VCaP (cell line): ENCODE results near the gene PCGF5.
"Not testable (repeated sequence)": the region's sequence is repeated elsewhere in the genome, so short reads cannot be mapped to it uniquely, and the experiment has no call there.

Experiments
- H3K27ac ChIP-seq: fragments of 450-650 bp; 2 replicates; pipeline ENCODE4 v1.5.1; 2017
- TF ChIP-seq, protein P1 (sequence below): fragments of 450-650 bp; conservative IDR thresholded peaks from 2 replicates; pipeline ENCODE4 v1.5.1; 2017; ENCODE audit warnings: mild to moderate bottlenecking, moderate library complexity

The PCGF5 gene

DNA sequence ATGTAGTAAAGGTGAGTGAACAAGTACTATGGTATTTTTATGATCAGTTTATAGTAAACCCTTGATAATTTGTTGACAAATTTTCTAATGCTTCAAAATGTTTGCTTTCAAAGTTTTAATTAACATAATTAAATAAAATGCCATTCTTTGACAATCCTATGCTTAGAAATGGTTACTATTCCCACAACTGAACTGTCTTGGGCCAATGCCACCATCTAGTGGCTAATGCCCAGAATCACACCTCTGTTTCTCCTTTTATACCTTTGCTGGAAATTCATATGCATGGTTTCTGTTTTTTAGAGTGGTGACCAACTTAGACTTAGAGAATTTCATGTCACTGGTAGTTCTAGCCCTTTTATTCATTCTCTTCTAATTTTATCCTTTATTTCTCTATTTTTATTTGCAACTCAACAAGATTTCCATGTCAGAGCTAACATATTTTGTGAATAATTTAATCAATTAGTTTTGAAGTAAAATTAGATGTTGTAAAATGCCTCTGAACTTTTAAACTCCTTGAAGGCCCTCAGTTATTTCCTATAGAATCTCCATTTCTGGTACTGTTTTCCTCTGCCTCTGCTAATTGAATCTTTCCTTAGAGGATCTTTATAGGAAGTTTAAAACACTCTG, 31.1 kb downstream of the PCGF5 start:
- TF ChIP-seq, protein P1, sequence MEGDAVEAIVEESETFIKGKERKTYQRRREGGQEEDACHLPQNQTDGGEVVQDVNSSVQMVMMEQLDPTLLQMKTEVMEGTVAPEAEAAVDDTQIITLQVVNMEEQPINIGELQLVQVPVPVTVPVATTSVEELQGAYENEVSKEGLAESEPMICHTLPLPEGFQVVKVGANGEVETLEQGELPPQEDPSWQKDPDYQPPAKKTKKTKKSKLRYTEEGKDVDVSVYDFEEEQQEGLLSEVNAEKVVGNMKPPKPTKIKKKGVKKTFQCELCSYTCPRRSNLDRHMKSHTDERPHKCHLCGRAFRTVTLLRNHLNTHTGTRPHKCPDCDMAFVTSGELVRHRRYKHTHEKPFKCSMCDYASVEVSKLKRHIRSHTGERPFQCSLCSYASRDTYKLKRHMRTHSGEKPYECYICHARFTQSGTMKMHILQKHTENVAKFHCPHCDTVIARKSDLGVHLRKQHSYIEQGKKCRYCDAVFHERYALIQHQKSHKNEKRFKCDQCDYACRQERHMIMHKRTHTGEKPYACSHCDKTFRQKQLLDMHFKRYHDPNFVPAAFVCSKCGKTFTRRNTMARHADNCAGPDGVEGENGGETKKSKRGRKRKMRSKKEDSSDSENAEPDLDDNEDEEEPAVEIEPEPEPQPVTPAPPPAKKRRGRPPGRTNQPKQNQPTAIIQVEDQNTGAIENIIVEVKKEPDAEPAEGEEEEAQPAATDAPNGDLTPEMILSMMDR, result peak; percentile 93

DNA sequence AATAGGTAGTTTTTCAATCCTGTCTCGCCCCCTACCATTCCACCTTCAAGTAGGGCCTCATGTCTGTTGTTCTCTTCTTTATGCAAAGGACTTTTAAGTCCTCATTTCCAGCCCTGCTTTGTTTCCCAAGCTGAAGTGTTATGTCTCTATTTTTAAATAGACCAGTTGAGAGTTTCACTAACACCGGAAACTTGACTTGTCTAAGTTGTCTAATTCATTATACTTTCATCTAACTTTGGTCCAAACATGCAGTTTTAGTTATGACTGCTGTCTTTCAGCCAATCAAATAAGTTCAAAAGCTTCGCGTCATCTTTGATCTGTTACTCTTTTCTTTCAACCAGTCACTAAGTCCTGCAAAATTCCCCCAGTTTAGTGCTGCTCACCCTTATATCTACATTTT, 32.8 kb downstream of the PCGF5 start:
- TF ChIP-seq, protein P1, result no peak
- H3K27ac ChIP-seq, result peak overlapping the region; percentile 50

More for the DNA sequence above, 31.1 kb downstream of the PCGF5 start:
- no peak overlapping the region for H3K27ac ChIP-seq

DNA sequence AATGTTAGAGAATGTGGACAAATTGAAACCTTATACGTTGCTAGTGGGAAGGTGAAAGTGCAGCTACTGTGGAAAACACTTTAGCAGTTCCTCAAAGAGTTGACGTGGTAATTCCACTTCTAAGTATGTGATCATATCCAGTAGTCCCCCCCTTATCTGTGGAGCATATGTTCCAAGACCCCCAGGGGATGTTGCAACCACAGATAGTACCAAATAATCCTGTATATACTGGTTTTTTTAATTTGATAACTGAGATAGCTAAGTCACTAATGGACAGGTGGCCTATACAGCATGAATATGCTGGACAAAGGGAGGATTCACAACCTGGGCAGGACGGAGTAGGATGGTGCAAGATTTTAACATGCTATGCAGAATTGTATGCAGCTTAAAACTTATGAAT, 36.8 kb downstream of the PCGF5 start:
- TF ChIP-seq, protein P1, result no peak
- H3K27ac ChIP-seq, result no peak overlapping the region

DNA sequence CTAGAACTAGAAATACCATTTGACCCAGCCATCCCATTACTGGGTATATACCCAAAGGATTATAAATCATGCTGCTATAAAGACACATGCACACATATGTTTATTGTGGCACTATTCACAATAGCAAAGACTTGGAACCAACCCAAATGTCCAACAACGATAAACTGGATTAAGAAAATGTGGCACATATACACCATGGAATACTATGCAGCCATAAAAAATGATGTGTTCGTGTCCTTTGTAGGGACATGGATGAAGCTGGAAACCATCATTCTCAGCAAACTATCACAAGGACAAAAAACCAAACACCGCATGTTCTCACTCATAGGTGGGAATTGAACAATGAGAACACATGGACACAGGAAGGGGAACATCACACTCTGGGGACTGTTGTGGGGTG, 40.0 kb downstream of the PCGF5 start:
- H3K27ac ChIP-seq, result not testable (repeated sequence)

DNA sequence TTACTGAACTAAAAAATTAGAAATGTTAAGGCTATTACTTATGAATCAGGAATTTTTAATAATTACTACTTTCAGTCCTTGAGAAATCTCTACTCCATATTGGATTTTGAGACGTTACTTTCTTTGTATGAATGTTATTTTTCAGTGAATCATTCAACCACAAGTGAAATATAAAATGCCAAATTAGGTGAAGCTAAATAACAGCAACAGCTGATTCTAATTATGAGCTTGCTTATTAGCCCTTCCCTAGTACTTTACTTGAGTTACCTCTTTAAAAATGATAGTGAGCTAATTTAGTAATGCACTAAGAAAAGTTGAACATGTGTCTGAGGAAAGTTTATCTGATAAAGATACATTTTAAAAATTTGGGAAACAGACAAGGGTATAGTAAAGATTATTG, 51.4 kb downstream of the PCGF5 start:
- no peak overlapping the region for H3K27ac ChIP-seq
- TF ChIP-seq, protein P1, result no peak

DNA sequence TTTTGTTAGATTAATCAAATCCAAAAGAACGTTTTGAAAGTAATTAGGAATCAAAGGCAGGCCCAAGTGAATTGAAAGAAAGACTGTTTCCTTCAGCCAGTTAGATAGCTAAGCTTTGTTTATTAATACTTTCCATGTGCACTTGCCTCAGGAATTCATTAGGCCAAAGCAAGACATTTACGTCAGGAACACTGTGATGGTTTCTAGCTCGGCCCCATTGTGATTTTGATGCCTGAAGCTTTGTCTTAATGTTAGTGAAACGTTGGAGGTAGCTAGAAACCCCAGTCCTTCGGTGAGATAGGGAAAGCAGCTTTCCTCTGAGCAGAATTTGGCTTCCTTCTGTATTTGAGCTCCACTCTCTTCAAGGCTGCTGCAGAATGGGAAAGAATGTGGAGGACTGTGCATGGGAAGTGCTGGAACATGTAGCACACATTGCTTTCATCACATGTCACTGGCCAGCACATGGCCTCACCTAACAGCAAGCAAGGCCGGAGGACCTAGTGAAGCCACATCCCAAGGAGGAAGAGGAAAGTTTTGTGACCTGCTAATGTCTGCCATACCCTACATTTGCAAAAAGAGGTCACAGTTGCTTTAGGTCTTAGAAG, 64.1 kb downstream of the PCGF5 start:
- no peak overlapping the region for H3K27ac ChIP-seq

DNA sequence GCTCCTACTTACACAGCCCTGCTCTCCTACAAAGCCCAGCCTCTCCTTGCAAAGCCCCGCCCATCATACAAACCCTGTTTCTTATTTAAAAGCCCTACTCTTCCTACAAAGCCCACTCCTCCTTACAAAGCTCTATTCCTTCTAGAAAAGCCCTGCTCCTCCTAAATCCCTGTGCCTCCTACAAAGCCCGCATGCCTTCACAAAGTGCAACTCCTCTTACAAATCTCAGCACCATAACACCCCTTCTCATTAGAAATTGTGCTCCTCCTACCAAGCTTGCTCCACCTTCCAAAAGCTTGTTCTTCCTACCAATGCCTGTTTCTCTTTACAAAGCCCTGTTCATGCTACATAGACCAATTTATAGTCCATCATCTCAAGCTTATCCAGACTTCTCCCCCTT, 66.1 kb downstream of the PCGF5 start:
- TF ChIP-seq, protein P1, result no peak
- no peak overlapping the region for H3K27ac ChIP-seq

More for the DNA sequence above, 64.1 kb downstream of the PCGF5 start:
- TF ChIP-seq, protein P1, result no peak

DNA sequence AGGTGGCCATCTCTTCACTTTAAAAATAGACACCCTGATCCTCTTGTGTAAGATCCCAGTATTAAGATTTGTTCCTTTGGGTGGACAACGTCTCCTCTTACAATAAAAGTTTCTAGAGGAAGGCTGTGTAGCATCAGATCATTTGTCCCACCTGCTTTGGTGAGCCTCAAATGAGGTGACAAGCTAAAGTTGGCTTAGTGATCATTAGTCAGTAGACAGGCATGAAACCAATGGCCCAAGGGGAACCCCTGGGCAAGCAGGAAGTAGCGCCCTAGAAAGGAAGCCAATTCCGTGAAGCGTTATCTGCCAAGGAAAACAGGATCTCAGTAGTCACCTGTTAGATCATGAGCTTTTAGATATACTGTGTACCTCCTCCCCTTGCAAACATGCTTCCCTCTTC, 66.8 kb downstream of the PCGF5 start:
- H3K27ac ChIP-seq, result no peak overlapping the region
- TF ChIP-seq, protein P1, result no peak
